Hepatocyte (in vitro differentiated cells): ENCODE measurements around the gene GNAZ.

Experiments
- CTCF ChIP-seq: fragments of 200-600 bp; sonication (generic); IDR thresholded peaks from 2 replicates; pipeline ENCODE4 v1.5.1; 2016; ENCODE audit warnings: antibody characterized with exemption, mild to moderate bottlenecking; ENCODE audit not compliant: poor library complexity
- EZH2 ChIP-seq: fragments of 200-600 bp; sonication (generic); IDR thresholded peaks from 2 replicates; pipeline ENCODE4 v1.6.1; 2016; ENCODE audit warnings: antibody characterized with exemption, mild to moderate bottlenecking, borderline replicate concordance

- no peak for TF ChIP-seq CTCF
- TF ChIP-seq EZH2: no peak
Measured at GRCh38 chr22:23029521-23030228, 40.6 kb upstream of the GNAZ start.
